ENCODE measurements around the gene MXRA7. TPM values are rescaled to one million over a fixed set of nuclear protein-coding genes. Genes with fewer than 3 reads are reported as not detected.

MXRA7 gene
- total RNA-seq, 4 donors from 2014 or later, result 24.3 to 43.0 (median 30.6) TPM

- no peaks in the 10 kb centered on the region for H3K36me3 ChIP-seq
- peaks cover 36 to 46% of the 10 kb centered on the region in 2 donors for H3K4me1 ChIP-seq
- DNase-seq (no peak), ATAC-seq (peak in 1 of 2 donors; percentile 41)
- in situ Hi-C loops (cut with MboI; ENCODE audit: low sequenced_read_pairs in 4 of 4) (no loop called here), intact Hi-C loops (cut with DNase I; ENCODE audit: low total_unique reads) (loop anchor here (1.0 kb wide), 1 partner anchor 27 kb away; no protein-coding TSS in a partner anchor)
- peak overlapping the region; percentile 70 to 83 (median 71) for H3K27ac ChIP-seq
- H3K9me3 ChIP-seq, result no peaks in the 10 kb centered on the region
- TF ChIP-seq CTCF (IDR thresholded peaks at IDR 0.05 in 4 of 5, conservative IDR thresholded peaks at IDR 0.05 in 1 of 5), result peak in 1 of 5 experiments; percentile 12
- no peak for TF ChIP-seq POLR2A (IDR thresholded peaks at IDR 0.05)
- H3K27me3 ChIP-seq, result no peaks in the 10 kb centered on the region
- H3K4me3 ChIP-seq, result peak overlapping the region in 2 of 4 donors; percentile 8 to 10
Measured at GRCh38 chr17:76688165-76688622, 22.6 kb downstream of the MXRA7 start.

- Histone ChIP-seq H3K4me3 (no peak overlapping the region), H3K36me3 (no peaks in the 10 kb centered on the region), H3K9me3 (no peaks in the 10 kb centered on the region), H3K27me3 (no peaks in the 10 kb centered on the region), H3K27ac (peak overlapping the region; percentile 70 to 83 (median 71)), H3K4me1 (peaks cover 36 to 48% of the 10 kb centered on the region in 2 donors)
- DNase-seq, result peak in 1 of 2 donors; percentile 71
- in situ Hi-C loops (cut with MboI; ENCODE audit: low sequenced_read_pairs in 4 of 4) (no loop called here), intact Hi-C loops (cut with DNase I; ENCODE audit: low total_unique reads) (loop anchor here (1.0 kb wide), 1 partner anchor 28 kb away; no protein-coding TSS in a partner anchor)
- ATAC-seq, result peak; percentile 17 to 58
- no peak for TF ChIP-seq CTCF (IDR thresholded peaks at IDR 0.05 in 4 of 5, conservative IDR thresholded peaks at IDR 0.05 in 1 of 5)
- TF ChIP-seq POLR2A (IDR thresholded peaks at IDR 0.05), result no peak
Measured at GRCh38 chr17:76687298-76688164, 23.2 kb downstream of the MXRA7 start.

- DNase-seq (no peak), ATAC-seq (no peak)
- peaks cover 34 to 50% of the 10 kb centered on the region in 2 donors for H3K4me1 ChIP-seq
- H3K27me3 ChIP-seq, result no peaks in the 10 kb centered on the region
- no peaks in the 10 kb centered on the region for H3K9me3 ChIP-seq
- no peak overlapping the region for H3K4me3 ChIP-seq
- no peaks in the 10 kb centered on the region for H3K36me3 ChIP-seq
- in situ Hi-C loops (cut with MboI; ENCODE audit: low sequenced_read_pairs in 4 of 4), result no loop called here
- intact Hi-C loops (cut with DNase I; ENCODE audit: low total_unique reads), result no loop called here
- peak overlapping the region; percentile 70 to 83 (median 71) for H3K27ac ChIP-seq
- TF ChIP-seq CTCF (IDR thresholded peaks at IDR 0.05 in 4 of 5, conservative IDR thresholded peaks at IDR 0.05 in 1 of 5) (no peak), POLR2A (IDR thresholded peaks at IDR 0.05) (no peak)
Measured at GRCh38 chr17:76686538-76687297, 24.0 kb downstream of the MXRA7 start.

- Histone ChIP-seq H3K4me3 (no peak overlapping the region), H3K4me1 (peaks cover 33 to 43% of the 10 kb centered on the region in 2 donors), H3K9me3 (no peaks in the 10 kb centered on the region), H3K27me3 (no peaks in the 10 kb centered on the region), H3K36me3 (no peaks in the 10 kb centered on the region), H3K27ac (peak overlapping the region in 2 of 4 donors; percentile 54 to 70)
- ATAC-seq (no peak), DNase-seq (no peak)
- in situ Hi-C loops (cut with MboI; ENCODE audit: low sequenced_read_pairs in 4 of 4), result no loop called here
- no peak for TF ChIP-seq POLR2A (IDR thresholded peaks at IDR 0.05)
- TF ChIP-seq CTCF (IDR thresholded peaks at IDR 0.05 in 4 of 5, conservative IDR thresholded peaks at IDR 0.05 in 1 of 5), result no peak
- intact Hi-C loops (cut with DNase I; ENCODE audit: low total_unique reads), result no loop called here
Measured at GRCh38 chr17:76685846-76686245, 24.9 kb downstream of the MXRA7 start.

All from gastrocnemius medialis (tissue), 4 donors.